Measurements from ENCODE around the gene SHISA5. TPM values are rescaled to one million over a fixed set of nuclear protein-coding genes. Genes with fewer than 3 reads are reported as not detected.

SHISA5 gene
- total RNA-seq, 1 donor from 2014 or later, result 283 TPM

- TF ChIP-seq CTCF (IDR thresholded peaks at IDR 0.05; ENCODE audit: unreplicated experiment), result no peak
- Mint-ChIP-seq H3K36me3 (ENCODE audit: low read depth, unreplicated experiment) (peaks cover 8% of the 10 kb centered on the region), H3K27ac (ENCODE audit: unreplicated experiment) (no peak overlapping the region), H3K4me1 (ENCODE audit: unreplicated experiment) (no peaks in the 10 kb centered on the region), H3K9me3 (ENCODE audit: unreplicated experiment) (no peaks in the 10 kb centered on the region), H3K4me3 (ENCODE audit: unreplicated experiment) (no peak overlapping the region), H3K27me3 (ENCODE audit: unreplicated experiment) (no peaks in the 10 kb centered on the region)
- no peak for DNase-seq (ENCODE audit: low spot score)
Measured at GRCh38 chr3:48543271-48543866, 39.4 kb upstream of the SHISA5 start.

- no peak overlapping the region for H3K27ac Mint-ChIP-seq (ENCODE audit: unreplicated experiment)
- H3K36me3 Mint-ChIP-seq (ENCODE audit: low read depth, unreplicated experiment), result peaks cover 24% of the 10 kb centered on the region
- DNase-seq (ENCODE audit: low spot score), result no peak
- H3K27me3 Mint-ChIP-seq (ENCODE audit: unreplicated experiment), result peaks cover 2% of the 10 kb centered on the region
- H3K9me3 Mint-ChIP-seq (ENCODE audit: unreplicated experiment), result no peaks in the 10 kb centered on the region
- no peak for TF ChIP-seq CTCF (IDR thresholded peaks at IDR 0.05; ENCODE audit: unreplicated experiment)
- H3K4me1 Mint-ChIP-seq (ENCODE audit: unreplicated experiment), result no peaks in the 10 kb centered on the region
- no peak overlapping the region for H3K4me3 Mint-ChIP-seq (ENCODE audit: unreplicated experiment)
Measured at GRCh38 chr3:48538451-48538850, 34.5 kb upstream of the SHISA5 start.

- no peaks in the 10 kb centered on the region for H3K9me3 Mint-ChIP-seq (ENCODE audit: unreplicated experiment)
- peaks cover 21% of the 10 kb centered on the region for H3K36me3 Mint-ChIP-seq (ENCODE audit: low read depth, unreplicated experiment)
- TF ChIP-seq CTCF (IDR thresholded peaks at IDR 0.05; ENCODE audit: unreplicated experiment), result no peak
- H3K27me3 Mint-ChIP-seq (ENCODE audit: unreplicated experiment), result peaks cover 2% of the 10 kb centered on the region
- DNase-seq (ENCODE audit: low spot score), result no peak
- H3K4me3 Mint-ChIP-seq (ENCODE audit: unreplicated experiment), result no peak overlapping the region
- H3K4me1 Mint-ChIP-seq (ENCODE audit: unreplicated experiment), result no peaks in the 10 kb centered on the region
- H3K27ac Mint-ChIP-seq (ENCODE audit: unreplicated experiment), result no peak overlapping the region
Measured at GRCh38 chr3:48536785-48537184, 32.8 kb upstream of the SHISA5 start.

- peaks cover 2% of the 10 kb centered on the region for H3K27me3 Mint-ChIP-seq (ENCODE audit: unreplicated experiment)
- H3K36me3 Mint-ChIP-seq (ENCODE audit: low read depth, unreplicated experiment), result peaks cover 21% of the 10 kb centered on the region
- TF ChIP-seq CTCF (IDR thresholded peaks at IDR 0.05; ENCODE audit: unreplicated experiment), result no peak
- H3K4me1 Mint-ChIP-seq (ENCODE audit: unreplicated experiment), result no peaks in the 10 kb centered on the region
- DNase-seq (ENCODE audit: low spot score), result no peak
- no peaks in the 10 kb centered on the region for H3K9me3 Mint-ChIP-seq (ENCODE audit: unreplicated experiment)
- no peak overlapping the region for H3K4me3 Mint-ChIP-seq (ENCODE audit: unreplicated experiment)
- no peak overlapping the region for H3K27ac Mint-ChIP-seq (ENCODE audit: unreplicated experiment)
Measured at GRCh38 chr3:48536116-48536515, 32.1 kb upstream of the SHISA5 start.

GRCh38 chr3:48535578-48535977, 31.6 kb upstream of the SHISA5 start:
- no peak for TF ChIP-seq CTCF (IDR thresholded peaks at IDR 0.05; ENCODE audit: unreplicated experiment)
- H3K27me3 Mint-ChIP-seq (ENCODE audit: unreplicated experiment), result peaks cover 2% of the 10 kb centered on the region
- H3K4me3 Mint-ChIP-seq (ENCODE audit: unreplicated experiment), result no peak overlapping the region
- H3K4me1 Mint-ChIP-seq (ENCODE audit: unreplicated experiment), result no peaks in the 10 kb centered on the region
- H3K36me3 Mint-ChIP-seq (ENCODE audit: low read depth, unreplicated experiment), result peaks cover 21% of the 10 kb centered on the region
- H3K27ac Mint-ChIP-seq (ENCODE audit: unreplicated experiment), result no peak overlapping the region
- no peak for DNase-seq (ENCODE audit: low spot score)
- no peaks in the 10 kb centered on the region for H3K9me3 Mint-ChIP-seq (ENCODE audit: unreplicated experiment)

Data from endothelial cell (in vitro differentiated cells).